Left lung (tissue), 10 donors: ENCODE data around the gene BCL2L14. TPM values are rescaled to one million over a fixed set of nuclear protein-coding genes. Genes with fewer than 3 reads are reported as not detected.
A peak's percentile ranks its signal among the peaks of the same experiment; 100 is the strongest.

Experiments used
- ATAC-seq: fragments of 200-7000 bp; cut with Tn5 transposase; one replicate; pipeline ENCODE4 v1.9.1; 2020; ENCODE audit warnings: moderate library complexity
- DNase-seq, 4 donors: peaks; one replicate each; pipeline ENCODE4 v3.0.0-alpha.2; 2013 to 2020
- H3K27ac ChIP-seq, 2 donors: fragments of 200-600 bp; sonication (generic) in 1 of 2; one replicate each; pipeline versions ENCODE4 v1.5.0 to v1.8.0; 2020 to 2021
- H3K27me3 ChIP-seq, 2 donors: fragments of 200-600 bp; sonication (generic) in 1 of 2; one replicate each; pipeline versions ENCODE4 v1.5.0 to v1.8.0; 2020 to 2021
- H3K36me3 ChIP-seq, 2 donors: fragments of 200-600 bp; sonication (generic) in 1 of 2; one replicate each; pipeline versions ENCODE4 v1.5.0 to v1.8.0; 2020 to 2021
- H3K4me1 ChIP-seq, 2 donors: fragments of 200-600 bp; one replicate each; pipeline ENCODE4 v1.8.0; 2021
- H3K4me3 ChIP-seq, 2 donors: fragments of 200-600 bp; sonication (generic) in 1 of 2; one replicate each; pipeline versions ENCODE4 v1.5.0 to v1.8.0; 2020 to 2021; ENCODE audit warnings: mild to moderate bottlenecking in 1 of 2
- H3K9me3 ChIP-seq, 2 donors: fragments of 200-600 bp; sonication (generic) in 1 of 2; one replicate each; pipeline versions ENCODE4 v1.5.0 to v1.8.0; 2020 to 2021
- intact Hi-C, 2 donors: fragments of 100-400 bp; cut with DNase I; formaldehyde crosslinking; loops; one replicate each; pipeline versions ENCODE4 v1.11.2 to v1.14.2; 2022
- polyA plus RNA-seq, 6 donors: library from polyadenylated mRNA; unstranded; fragments of 120-200 nt; gene quantifications; one replicate each; pipeline ENCODE4 v1.2.1, GENCODE V29; 2013; ENCODE audit not compliant: insufficient read length in 6 of 6
- total RNA-seq, 2 donors: library from RNA; stranded (reverse); fragmentation: NEBNext Ultra II Directional; extraction: Animal tissue kit (Norgen Biotek cat#: 25700); gene quantifications; one replicate each; pipeline ENCODE4 v1.2.1, GENCODE V29; 2021
- TF ChIP-seq, protein P1 (sequence below), 2 donors: fragments of 200-600 bp; sonication (generic) in 1 of 2; IDR thresholded peaks; one replicate each; pipeline versions ENCODE4 v1.5.0 to v1.8.0; 2021; ENCODE audit warnings: antibody characterized with exemption in 2 of 2
- donor health status: DM: no; HTN: yes; CAD: no.
- donor health status: DM: no; HTN: no; CAD: no.

The BCL2L14 gene
- total and polyA plus RNA-seq, 8 donors, result 0.31 to 1.7 (median 0.69) TPM

GRCh38 chr12:12091071-12091470, 20.3 kb downstream of the BCL2L14 start:
- intact Hi-C loops, result no loop called here
- Histone ChIP-seq H3K27me3 (no peaks in the 10 kb centered on the region), H3K36me3 (no peaks in the 10 kb centered on the region), H3K9me3 (no peaks in the 10 kb centered on the region), H3K27ac (no peak overlapping the region), H3K4me1 (peaks cover 0 to 13% of the 10 kb centered on the region in 2 donors), H3K4me3 (no peak overlapping the region)
- TF ChIP-seq, protein P1, sequence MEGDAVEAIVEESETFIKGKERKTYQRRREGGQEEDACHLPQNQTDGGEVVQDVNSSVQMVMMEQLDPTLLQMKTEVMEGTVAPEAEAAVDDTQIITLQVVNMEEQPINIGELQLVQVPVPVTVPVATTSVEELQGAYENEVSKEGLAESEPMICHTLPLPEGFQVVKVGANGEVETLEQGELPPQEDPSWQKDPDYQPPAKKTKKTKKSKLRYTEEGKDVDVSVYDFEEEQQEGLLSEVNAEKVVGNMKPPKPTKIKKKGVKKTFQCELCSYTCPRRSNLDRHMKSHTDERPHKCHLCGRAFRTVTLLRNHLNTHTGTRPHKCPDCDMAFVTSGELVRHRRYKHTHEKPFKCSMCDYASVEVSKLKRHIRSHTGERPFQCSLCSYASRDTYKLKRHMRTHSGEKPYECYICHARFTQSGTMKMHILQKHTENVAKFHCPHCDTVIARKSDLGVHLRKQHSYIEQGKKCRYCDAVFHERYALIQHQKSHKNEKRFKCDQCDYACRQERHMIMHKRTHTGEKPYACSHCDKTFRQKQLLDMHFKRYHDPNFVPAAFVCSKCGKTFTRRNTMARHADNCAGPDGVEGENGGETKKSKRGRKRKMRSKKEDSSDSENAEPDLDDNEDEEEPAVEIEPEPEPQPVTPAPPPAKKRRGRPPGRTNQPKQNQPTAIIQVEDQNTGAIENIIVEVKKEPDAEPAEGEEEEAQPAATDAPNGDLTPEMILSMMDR (IDR thresholded peaks at IDR 0.05), result no peak
- DNase-seq (no peak), ATAC-seq (no peak)

- H3K4me3 ChIP-seq, result no peak overlapping the region
- TF ChIP-seq, protein P1 (IDR thresholded peaks at IDR 0.05), result no peak
- peaks cover 0 to 13% of the 10 kb centered on the region in 2 donors for H3K4me1 ChIP-seq
- no peaks in the 10 kb centered on the region for H3K36me3 ChIP-seq
- H3K27ac ChIP-seq, result no peak overlapping the region
- intact Hi-C loops, result no loop called here
- ATAC-seq (peak; percentile 47), DNase-seq (no peak)
- H3K27me3 ChIP-seq, result no peaks in the 10 kb centered on the region
- H3K9me3 ChIP-seq, result no peaks in the 10 kb centered on the region
Observed at GRCh38 chr12:12091977-12092663, 21.4 kb downstream of the BCL2L14 start.

- peak overlapping the region in 1 of 2 donors; percentile 7 for H3K27ac ChIP-seq
- intact Hi-C loops, result no loop called here
Observed at GRCh38 chr12:12094481-12094880, 23.7 kb downstream of the BCL2L14 start.

GRCh38 chr12:12095021-12095420, 24.3 kb downstream of the BCL2L14 start:
- intact Hi-C loops, result no loop called here
- no peaks in the 10 kb centered on the region for H3K9me3 ChIP-seq
- no peak overlapping the region for H3K4me3 ChIP-seq
- DNase-seq (peak in 1 of 4 donors; percentile 53), ATAC-seq (no peak)
- H3K36me3 ChIP-seq, result no peaks in the 10 kb centered on the region
- H3K4me1 ChIP-seq, result peaks cover 0 to 13% of the 10 kb centered on the region in 2 donors
- no peaks in the 10 kb centered on the region for H3K27me3 ChIP-seq
- no peak overlapping the region for H3K27ac ChIP-seq
- TF ChIP-seq, protein P1 (IDR thresholded peaks at IDR 0.05), result no peak

More at GRCh38 chr12:12094481-12094880, 23.7 kb downstream of the BCL2L14 start:
- H3K4me1 ChIP-seq, result peaks cover 0 to 13% of the 10 kb centered on the region in 2 donors
- H3K36me3 ChIP-seq, result no peaks in the 10 kb centered on the region
- no peaks in the 10 kb centered on the region for H3K27me3 ChIP-seq
- TF ChIP-seq, protein P1 (IDR thresholded peaks at IDR 0.05), result no peak
- DNase-seq (no peak), ATAC-seq (no peak)
- H3K9me3 ChIP-seq, result no peaks in the 10 kb centered on the region
- H3K4me3 ChIP-seq, result no peak overlapping the region

GRCh38 chr12:12097891-12098690, 27.4 kb downstream of the BCL2L14 start:
- ATAC-seq, result peak; percentile 57
- intact Hi-C loops, result no loop called here
- peak in 1 of 4 donors; percentile 32 for DNase-seq
- H3K9me3 ChIP-seq, result no peaks in the 10 kb centered on the region
- H3K4me1 ChIP-seq, result no peaks in the 10 kb centered on the region
- no peaks in the 10 kb centered on the region for H3K27me3 ChIP-seq
- H3K36me3 ChIP-seq, result no peaks in the 10 kb centered on the region
- TF ChIP-seq, protein P1 (IDR thresholded peaks at IDR 0.05), result no peak
- H3K27ac ChIP-seq, result no peak overlapping the region
- no peak overlapping the region for H3K4me3 ChIP-seq
